HL-60 (cell line): ENCODE results near the gene PTGDR.

Source experiments
- DNase-seq, 2 experiments: peaks; one replicate each; pipeline ENCODE4 v3.0.0-alpha.2; 2010 to 2020; ENCODE audit warnings: low read depth in 1 of 2, low spot score in 1 of 2
- H3K27ac ChIP-seq: fragments of 250-450 bp; sonication (Bioruptor Pico); replicated peaks from 2 replicates; pipeline ENCODE4 v1.5.1; 2020; ENCODE audit warnings: mild to moderate bottlenecking, moderate library complexity
- H3K27me3 ChIP-seq: fragments of 250-450 bp; sonication (Bioruptor Pico); 2 replicates; pipeline ENCODE4 v1.5.1; 2021; ENCODE audit warnings: mild to moderate bottlenecking, moderate library complexity; ENCODE audit not compliant: insufficient read depth, poor library complexity, severe bottlenecking
- H3K4me3 ChIP-seq: replicated peaks from 2 replicates; pipeline ENCODE4 v1.5.1; 2011; ENCODE audit warnings: mild to moderate bottlenecking, control low read depth, low read length; ENCODE audit not compliant: insufficient read depth
- CTCF ChIP-seq: IDR thresholded peaks from one replicate; pipeline ENCODE4 v1.5.1; 2011; ENCODE audit warnings: low read length, control low read depth, inconsistent platforms; ENCODE audit not compliant: insufficient read depth
- GABPA ChIP-seq: IDR thresholded peaks from 2 replicates; pipeline ENCODE4 v1.6.1; 2012; ENCODE audit warnings: low read depth
- POLR2AphosphoS5 ChIP-seq: IDR thresholded peaks from 2 replicates; pipeline ENCODE4 v1.6.1; 2012; ENCODE audit warnings: low read depth
- REST ChIP-seq: IDR thresholded peaks from 2 replicates; pipeline ENCODE4 v1.6.1; 2012; ENCODE audit warnings: low read depth; ENCODE audit not compliant: insufficient replicate concordance
- SPI1 ChIP-seq: IDR thresholded peaks from 2 replicates; pipeline ENCODE4 v1.6.1; 2012; ENCODE audit warnings: low read depth, mild to moderate bottlenecking, borderline replicate concordance

Gene PTGDR

GRCh38 chr14:52275372-52275771 is 7.9 kb downstream of the PTGDR start:
- no peak overlapping the region for H3K27ac ChIP-seq
- TF ChIP-seq REST: no peak
- TF ChIP-seq SPI1: no peak
- no peak for TF ChIP-seq CTCF
- no peak for TF ChIP-seq GABPA
- peaks cover 8% of the 10 kb centered on the region for H3K27me3 ChIP-seq
- no peak for DNase-seq
- H3K4me3 ChIP-seq: no peak overlapping the region

- TF ChIP-seq CTCF (no peak), REST (no peak), SPI1 (no peak), GABPA (no peak), POLR2AphosphoS5 (no peak)
- H3K27me3 ChIP-seq: no peaks in the 10 kb centered on the region
These were observed 10.1 kb downstream of the PTGDR start for GRCh38 chr14:52277552-52277951.

GRCh38 chr14:52279408-52279807 is 11.9 kb downstream of the PTGDR start:
- TF ChIP-seq SPI1 (peak; percentile 36; the same call in 1 of the 2 replicates), POLR2AphosphoS5 (no peak)
- peak; percentile 31 to 53 for DNase-seq
- H3K27me3 ChIP-seq: no peaks in the 10 kb centered on the region
- no peak overlapping the region for H3K4me3 ChIP-seq
- H3K27ac ChIP-seq: no peak overlapping the region

More at GRCh38 chr14:52277552-52277951, 10.1 kb downstream of the PTGDR start:
- Histone ChIP-seq H3K27ac (no peak overlapping the region), H3K4me3 (no peak overlapping the region)
- no peak for DNase-seq

GRCh38 chr14:52283099-52283498 is 15.6 kb downstream of the PTGDR start:
- no peak overlapping the region for H3K27ac ChIP-seq
- no peak overlapping the region for H3K4me3 ChIP-seq
- DNase-seq: no peak
- no peak for TF ChIP-seq POLR2AphosphoS5
- TF ChIP-seq SPI1: no peak
- no peak for TF ChIP-seq REST
- TF ChIP-seq CTCF: no peak
- TF ChIP-seq GABPA: no peak
- H3K27me3 ChIP-seq: no peaks in the 10 kb centered on the region
